ENCODE results near the gene OTC. TPM values are rescaled to one million over a fixed set of nuclear protein-coding genes. Genes with fewer than 3 reads are reported as not detected.

Gene OTC
- total RNA-seq, 2 experiments from 2014 or later: not detected

GRCh38 chrX:38327775-38328081 lies 24.7 kb upstream of the OTC start:
- H3K4me1 Mint-ChIP-seq (ENCODE audit: low read depth): peaks cover 26% of the 10 kb centered on the region
- no peaks in the 10 kb centered on the region for H3K36me3 Mint-ChIP-seq (ENCODE audit: low read depth)
- peak overlapping the region; percentile 92 for H3K27ac Mint-ChIP-seq
- no peak for DNase-seq
- H3K4me3 Mint-ChIP-seq: peak overlapping the region; percentile 86
- POLR2A ChIA-PET: interaction anchor here (0.7 to 1.6 kb wide), 6 partner anchors 9 to 582 kb away, joined by 3 to 7 read pairs (median 4); no protein-coding TSS in a partner anchor
- no peaks in the 10 kb centered on the region for H3K9me3 Mint-ChIP-seq (ENCODE audit: insufficient read depth)
- peak; percentile 6 for ATAC-seq
- no peaks in the 10 kb centered on the region for H3K27me3 Mint-ChIP-seq (ENCODE audit: low read depth)
- CTCF ChIA-PET: interaction anchor here (0.8 to 2.9 kb wide), 8 partner anchors 9 to 402 kb away, joined by 3 to 12 read pairs (median 6); no protein-coding TSS in a partner anchor

GRCh38 chrX:38332505-38332904 lies 19.9 kb upstream of the OTC start:
- ATAC-seq (no peak), DNase-seq (no peak)
- no peak overlapping the region for H3K27ac Mint-ChIP-seq
- H3K9me3 Mint-ChIP-seq (ENCODE audit: insufficient read depth): no peaks in the 10 kb centered on the region
- H3K4me1 Mint-ChIP-seq (ENCODE audit: low read depth): peaks cover 13% of the 10 kb centered on the region
- POLR2A ChIA-PET: no interaction called here
- H3K4me3 Mint-ChIP-seq: no peak overlapping the region
- peaks cover 3% of the 10 kb centered on the region for H3K27me3 Mint-ChIP-seq (ENCODE audit: low read depth)
- H3K36me3 Mint-ChIP-seq (ENCODE audit: low read depth): no peaks in the 10 kb centered on the region
- CTCF ChIA-PET: no interaction called here

GRCh38 chrX:38335382-38335781 lies 17.0 kb upstream of the OTC start:
- Mint-ChIP-seq H3K9me3 (ENCODE audit: insufficient read depth) (no peaks in the 10 kb centered on the region), H3K36me3 (ENCODE audit: low read depth) (no peaks in the 10 kb centered on the region), H3K4me3 (no peak overlapping the region), H3K27ac (no peak overlapping the region), H3K27me3 (ENCODE audit: low read depth) (peaks cover 3% of the 10 kb centered on the region), H3K4me1 (ENCODE audit: low read depth) (no peaks in the 10 kb centered on the region)
- CTCF ChIA-PET: no interaction called here
- POLR2A ChIA-PET: no interaction called here
- DNase-seq (no peak), ATAC-seq (no peak)

GRCh38 chrX:38336538-38337240 lies 15.7 kb upstream of the OTC start:
- CTCF ChIA-PET: interaction anchor here (1.2 kb wide), 1 partner anchor 10 kb away, joined by 5 read pairs; the partner anchor contains the start of gene RPGR
- DNase-seq: no peak
- no peak overlapping the region for H3K27ac Mint-ChIP-seq
- H3K27me3 Mint-ChIP-seq (ENCODE audit: low read depth): peaks cover 3% of the 10 kb centered on the region
- no peak for ATAC-seq
- H3K9me3 Mint-ChIP-seq (ENCODE audit: insufficient read depth): no peaks in the 10 kb centered on the region
- H3K36me3 Mint-ChIP-seq (ENCODE audit: low read depth): no peaks in the 10 kb centered on the region
- POLR2A ChIA-PET: no interaction called here
- H3K4me1 Mint-ChIP-seq (ENCODE audit: low read depth): no peaks in the 10 kb centered on the region
- H3K4me3 Mint-ChIP-seq: no peak overlapping the region

- DNase-seq: no peak
- Mint-ChIP-seq H3K27me3 (ENCODE audit: low read depth) (peaks cover 5% of the 10 kb centered on the region), H3K27ac (no peak overlapping the region), H3K4me1 (ENCODE audit: low read depth) (no peaks in the 10 kb centered on the region), H3K36me3 (ENCODE audit: low read depth) (no peaks in the 10 kb centered on the region), H3K9me3 (ENCODE audit: insufficient read depth) (no peaks in the 10 kb centered on the region), H3K4me3 (no peak overlapping the region)
- ChIA-PET POLR2A (no interaction called here), CTCF (no interaction called here)
- ATAC-seq: no peak
Measured at GRCh38 chrX:38341442-38341841, 11.0 kb upstream of the OTC start.

GRCh38 chrX:38342853-38343778 lies 9.3 kb upstream of the OTC start:
- Mint-ChIP-seq H3K4me3 (no peak overlapping the region), H3K27me3 (ENCODE audit: low read depth) (peaks cover 4% of the 10 kb centered on the region), H3K27ac (no peak overlapping the region), H3K36me3 (ENCODE audit: low read depth) (no peaks in the 10 kb centered on the region), H3K9me3 (ENCODE audit: insufficient read depth) (no peaks in the 10 kb centered on the region), H3K4me1 (ENCODE audit: low read depth) (no peaks in the 10 kb centered on the region)
- ChIA-PET CTCF (no interaction called here), POLR2A (no interaction called here)
- DNase-seq (no peak), ATAC-seq (no peak)

- Mint-ChIP-seq H3K27ac (no peak overlapping the region), H3K36me3 (ENCODE audit: low read depth) (no peaks in the 10 kb centered on the region), H3K4me3 (no peak overlapping the region), H3K27me3 (ENCODE audit: low read depth) (peaks cover 5% of the 10 kb centered on the region), H3K4me1 (ENCODE audit: low read depth) (no peaks in the 10 kb centered on the region), H3K9me3 (ENCODE audit: insufficient read depth) (no peaks in the 10 kb centered on the region)
- ATAC-seq (no peak), DNase-seq (no peak)
- ChIA-PET CTCF (no interaction called here), POLR2A (no interaction called here)
Measured at GRCh38 chrX:38346150-38346549, 6.3 kb upstream of the OTC start.

- POLR2A ChIA-PET: no interaction called here
- H3K4me1 Mint-ChIP-seq (ENCODE audit: low read depth): no peaks in the 10 kb centered on the region
- no peaks in the 10 kb centered on the region for H3K9me3 Mint-ChIP-seq (ENCODE audit: insufficient read depth)
- no peaks in the 10 kb centered on the region for H3K36me3 Mint-ChIP-seq (ENCODE audit: low read depth)
- H3K27ac Mint-ChIP-seq: no peak overlapping the region
- H3K27me3 Mint-ChIP-seq (ENCODE audit: low read depth): peaks cover 5% of the 10 kb centered on the region
- no peak for ATAC-seq
- DNase-seq: no peak
- no peak overlapping the region for H3K4me3 Mint-ChIP-seq
- CTCF ChIA-PET: no interaction called here
Measured at GRCh38 chrX:38347136-38347535, 5.3 kb upstream of the OTC start.

- no peak for DNase-seq
Measured at GRCh38 chrX:38351346-38351745, 1.1 kb upstream of the OTC start.

GRCh38 chrX:38356401-38356800 lies 4.0 kb downstream of the OTC start:
- H3K27me3 Mint-ChIP-seq (ENCODE audit: low read depth): no peaks in the 10 kb centered on the region
- no peak overlapping the region for H3K27ac Mint-ChIP-seq
- ATAC-seq (no peak), DNase-seq (no peak)
- H3K36me3 Mint-ChIP-seq (ENCODE audit: low read depth): no peaks in the 10 kb centered on the region
- H3K4me3 Mint-ChIP-seq: no peak overlapping the region
- ChIA-PET CTCF (no interaction called here), POLR2A (no interaction called here)
- H3K4me1 Mint-ChIP-seq (ENCODE audit: low read depth): no peaks in the 10 kb centered on the region
- no peaks in the 10 kb centered on the region for H3K9me3 Mint-ChIP-seq (ENCODE audit: insufficient read depth)

More at GRCh38 chrX:38351346-38351745, 1.1 kb upstream of the OTC start:
- no peak for ATAC-seq
- Mint-ChIP-seq H3K4me3 (no peak overlapping the region), H3K27me3 (ENCODE audit: low read depth) (peaks cover 3% of the 10 kb centered on the region), H3K9me3 (ENCODE audit: insufficient read depth) (no peaks in the 10 kb centered on the region), H3K27ac (no peak overlapping the region), H3K4me1 (ENCODE audit: low read depth) (no peaks in the 10 kb centered on the region), H3K36me3 (ENCODE audit: low read depth) (no peaks in the 10 kb centered on the region)
- ChIA-PET POLR2A (no interaction called here), CTCF (no interaction called here)

GRCh38 chrX:38357747-38358673 lies 5.6 kb downstream of the OTC start:
- Mint-ChIP-seq H3K4me3 (no peak overlapping the region), H3K27ac (no peak overlapping the region), H3K27me3 (ENCODE audit: low read depth) (peaks cover 2% of the 10 kb centered on the region), H3K9me3 (ENCODE audit: insufficient read depth) (no peaks in the 10 kb centered on the region), H3K36me3 (ENCODE audit: low read depth) (no peaks in the 10 kb centered on the region), H3K4me1 (ENCODE audit: low read depth) (no peaks in the 10 kb centered on the region)
- no peak for ATAC-seq
- ChIA-PET CTCF (no interaction called here), POLR2A (interaction anchor here (0.6 kb wide), 1 partner anchor 640 kb away, joined by 3 read pairs; no protein-coding TSS in a partner anchor)
- no peak for DNase-seq
